MM.1S (cell line): ENCODE results near the gene ITIH4.

Source experiments
- DNase-seq: peaks from one replicate; pipeline ENCODE4 v3.0.0-alpha.2; 2015
- H2AFZ ChIP-seq: fragments of 300-600 bp; sonication (generic); 2 replicates; pipeline ENCODE4 v1.6.0; 2016; ENCODE audit warnings: antibody characterized with exemption, low read length
- H3F3A ChIP-seq: fragments of 300-600 bp; sonication (generic); 2 replicates; pipeline ENCODE4 v1.6.1; 2016; ENCODE audit warnings: mild to moderate bottlenecking, antibody characterized with exemption, low read length, moderate library complexity, mixed read lengths; ENCODE audit not compliant: insufficient read depth
- H3K27ac ChIP-seq: fragments of 300-600 bp; sonication (generic); 2 replicates; pipeline ENCODE4 v1.5.1; 2016; ENCODE audit warnings: mild to moderate bottlenecking, low read length
- H3K27me3 ChIP-seq: fragments of 300-600 bp; sonication (generic); replicated peaks from 2 replicates; pipeline ENCODE4 v1.6.0; 2016; ENCODE audit warnings: low read length; ENCODE audit not compliant: insufficient read depth
- H3K36me3 ChIP-seq: fragments of 300-600 bp; sonication (generic); replicated peaks from 2 replicates; pipeline ENCODE4 v1.6.1; 2016; ENCODE audit warnings: mild to moderate bottlenecking, low read length, mixed read lengths; ENCODE audit not compliant: insufficient read depth
- H3K4me1 ChIP-seq: fragments of 300-600 bp; sonication (generic); 2 replicates; pipeline ENCODE4 v1.6.1; 2016; ENCODE audit warnings: low read length, mixed read lengths
- H3K4me2 ChIP-seq: fragments of 300-600 bp; sonication (generic); 2 replicates; pipeline ENCODE4 v1.6.0; 2016; ENCODE audit warnings: low read depth, low read length
- H3K4me3 ChIP-seq: fragments of 300-600 bp; sonication (generic); 2 replicates; pipeline ENCODE4 v1.5.1; 2016; ENCODE audit warnings: low read length, mixed read lengths
- H3K79me2 ChIP-seq: fragments of 300-600 bp; sonication (generic); 2 replicates; pipeline ENCODE4 v1.6.1; 2016; ENCODE audit warnings: mixed run types, low read length, mixed read lengths
- H3K9ac ChIP-seq: fragments of 300-600 bp; sonication (generic); 2 replicates; pipeline ENCODE4 v1.6.1; 2016; ENCODE audit warnings: low read length, mixed read lengths
- H3K9me2 ChIP-seq: fragments of 300-600 bp; sonication (generic); replicated peaks from 2 replicates; pipeline ENCODE4 v1.6.1; 2016; ENCODE audit warnings: mild to moderate bottlenecking, low read length, mixed read lengths; ENCODE audit not compliant: insufficient read depth
- H3K9me3 ChIP-seq: fragments of 300-600 bp; sonication (generic); replicated peaks from 2 replicates; pipeline ENCODE4 v1.6.1; 2016; ENCODE audit warnings: mild to moderate bottlenecking, low read length, mixed read lengths; ENCODE audit not compliant: insufficient read depth
- H4K20me1 ChIP-seq: fragments of 300-600 bp; sonication (generic); 2 replicates; pipeline ENCODE4 v1.6.1; 2016; ENCODE audit warnings: mild to moderate bottlenecking, low read length, moderate library complexity, mixed read lengths; ENCODE audit not compliant: insufficient read depth
- CTCF ChIP-seq: fragments of 300-600 bp; sonication (generic); IDR thresholded peaks from 2 replicates; pipeline ENCODE4 v1.5.1; 2016; ENCODE audit warnings: antibody characterized with exemption, low read length, mixed read lengths
- EZH2 ChIP-seq: fragments of 300-600 bp; sonication (generic); optimal IDR thresholded peaks from 2 replicates; pipeline ENCODE3; 2017; ENCODE audit warnings: low read depth, mild to moderate bottlenecking, antibody characterized with exemption, low read length, mixed read lengths
- EZH2phosphoT487 ChIP-seq: fragments of 300-600 bp; sonication (generic); IDR thresholded peaks from 2 replicates; pipeline ENCODE4 v1.6.1; 2018; ENCODE audit warnings: antibody characterized with exemption, low read length

Gene ITIH4

GRCh38 chr3:52871761-52872160, 41.3 kb upstream of the ITIH4 start:
- H3K36me3 ChIP-seq, result no peaks in the 10 kb centered on the region
- no peaks in the 10 kb centered on the region for H3K9me2 ChIP-seq
- no peak overlapping the region for H3K4me3 ChIP-seq
- H2AFZ ChIP-seq, result no peak overlapping the region
- H4K20me1 ChIP-seq, result no peaks in the 10 kb centered on the region
- no peaks in the 10 kb centered on the region for H3K9me3 ChIP-seq
- H3K27me3 ChIP-seq, result no peaks in the 10 kb centered on the region
- no peaks in the 10 kb centered on the region for H3K79me2 ChIP-seq
- H3K4me2 ChIP-seq, result no peak overlapping the region
- no peak overlapping the region for H3K27ac ChIP-seq
- H3K9ac ChIP-seq, result no peak overlapping the region
- no peak for DNase-seq
- no peaks in the 10 kb centered on the region for H3K4me1 ChIP-seq
- H3F3A ChIP-seq, result no peaks in the 10 kb centered on the region
- TF ChIP-seq CTCF, result no peak
- TF ChIP-seq EZH2phosphoT487, result no peak
- TF ChIP-seq EZH2, result no peak

GRCh38 chr3:52870471-52870870, 40.0 kb upstream of the ITIH4 start:
- Histone ChIP-seq H4K20me1 (no peaks in the 10 kb centered on the region), H3K4me2 (no peak overlapping the region)

GRCh38 chr3:52866427-52866826, 36.0 kb upstream of the ITIH4 start:
- Histone ChIP-seq H3K27me3 (no peaks in the 10 kb centered on the region), H4K20me1 (no peaks in the 10 kb centered on the region), H3K9me2 (no peaks in the 10 kb centered on the region), H3K4me3 (no peak overlapping the region), H3K79me2 (no peaks in the 10 kb centered on the region), H3K4me2 (no peak overlapping the region), H3K4me1 (no peaks in the 10 kb centered on the region), H3K36me3 (no peaks in the 10 kb centered on the region), H3K9me3 (no peaks in the 10 kb centered on the region), H3K9ac (no peak overlapping the region), H2AFZ (no peak overlapping the region), H3K27ac (no peak overlapping the region), H3F3A (no peaks in the 10 kb centered on the region)
- TF ChIP-seq EZH2 (no peak), EZH2phosphoT487 (no peak), CTCF (no peak)
- DNase-seq, result no peak

More at GRCh38 chr3:52870471-52870870, 40.0 kb upstream of the ITIH4 start:
- Histone ChIP-seq H3K4me3 (no peak overlapping the region), H3K4me1 (no peaks in the 10 kb centered on the region), H3K36me3 (no peaks in the 10 kb centered on the region), H2AFZ (no peak overlapping the region), H3K9me2 (no peaks in the 10 kb centered on the region), H3F3A (no peaks in the 10 kb centered on the region), H3K9me3 (no peaks in the 10 kb centered on the region), H3K27ac (no peak overlapping the region), H3K79me2 (no peaks in the 10 kb centered on the region), H3K27me3 (no peaks in the 10 kb centered on the region), H3K9ac (no peak overlapping the region)
- no peak for TF ChIP-seq EZH2
- TF ChIP-seq CTCF, result no peak
- TF ChIP-seq EZH2phosphoT487, result no peak
- DNase-seq, result no peak
